RKO (cell line): ENCODE data around the gene MAU2.
A peak's percentile ranks its signal among the peaks of the same experiment; 100 is the strongest.

Experiments used
- DNase-seq: peaks from one replicate; pipeline ENCODE4 v3.0.0-alpha.2; 2016; ENCODE audit warnings: low spot score

The MAU2 gene

GRCh38 chr19:19308373-19308772 is 12.3 kb upstream of the MAU2 start:
- DNase-seq: no peak

- DNase-seq: no peak
These were observed 5.2 kb upstream of the MAU2 start for GRCh38 chr19:19315444-19315843.

GRCh38 chr19:19316082-19316481 is 4.5 kb upstream of the MAU2 start:
- DNase-seq: no peak

GRCh38 chr19:19319732-19320360 is 783 bp upstream of the MAU2 start:
- peak; percentile 34 for DNase-seq

- DNase-seq: peak; percentile 38
These were observed 530 bp downstream of the MAU2 start for GRCh38 chr19:19321141-19321577.

- no peak for DNase-seq
These were observed 3.6 kb downstream of the MAU2 start for GRCh38 chr19:19324059-19324770.

GRCh38 chr19:19327672-19328071 is 7.0 kb downstream of the MAU2 start:
- no peak for DNase-seq

DNA sequence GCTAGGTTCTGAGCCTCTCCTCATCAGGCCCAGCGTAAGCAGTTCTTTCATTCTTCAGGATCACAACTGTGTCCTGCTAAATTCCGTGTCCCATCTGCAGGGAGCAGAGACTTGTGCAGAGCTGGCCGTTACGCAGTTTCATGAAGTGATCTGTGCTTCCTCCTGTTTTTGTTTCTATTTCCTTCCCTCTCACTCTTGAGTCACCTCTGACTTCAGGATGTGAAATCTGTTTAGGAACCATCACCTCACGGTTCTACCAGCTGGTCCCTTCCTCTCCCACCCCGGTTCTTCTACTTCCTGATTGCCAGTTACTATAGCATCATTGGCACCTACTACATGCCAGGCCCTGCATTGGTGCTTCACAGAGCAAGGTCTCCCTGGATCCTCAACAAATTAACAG is 8.5 kb downstream of the MAU2 start:
- no peak for DNase-seq

DNA sequence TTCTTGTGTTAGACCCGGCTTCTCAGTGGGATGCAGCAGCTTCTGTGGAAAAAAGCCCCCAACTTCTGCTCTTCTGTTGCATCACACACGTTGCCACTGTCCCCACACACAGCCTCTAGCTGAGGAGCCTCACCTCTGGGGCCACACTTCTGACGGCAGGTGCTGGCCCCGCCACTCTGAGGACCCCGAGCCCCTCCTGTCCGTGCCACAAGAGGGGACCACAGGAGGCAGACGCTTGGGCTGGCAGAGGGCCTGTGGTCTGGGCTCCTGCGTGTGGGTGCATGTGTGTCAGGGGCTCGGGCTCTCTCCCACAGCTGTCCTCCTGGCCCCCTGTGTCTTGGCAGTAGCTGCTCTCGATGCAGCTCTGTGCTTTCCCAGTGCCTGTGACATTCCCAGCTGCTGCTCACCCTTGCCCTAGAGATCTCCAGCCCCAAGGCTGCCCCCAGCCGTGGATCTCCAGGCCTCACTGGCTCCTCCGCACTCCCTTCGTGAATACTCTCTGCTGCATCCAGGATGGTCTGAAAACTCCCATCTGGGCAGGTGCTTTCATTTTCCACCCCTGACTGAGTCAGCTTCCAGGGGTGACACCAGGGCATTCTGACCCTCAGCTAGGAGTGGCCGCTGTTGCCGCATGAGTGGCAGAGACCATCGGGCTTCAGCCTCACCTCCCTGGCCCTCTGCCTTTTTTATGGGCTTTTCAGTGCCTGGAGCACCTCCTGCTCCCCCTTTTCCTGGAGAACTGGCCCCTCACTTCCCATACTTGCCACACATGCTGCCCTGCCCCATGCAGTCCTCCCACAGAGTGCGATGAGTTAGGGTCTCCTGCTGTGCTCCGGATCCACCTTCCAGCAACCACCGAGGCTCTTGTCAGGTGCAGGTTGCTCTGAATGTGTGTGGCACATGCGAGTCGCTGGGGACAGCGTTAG is 13.7 kb downstream of the MAU2 start:
- DNase-seq: no peak

GRCh38 chr19:19334989-19335344 is 14.3 kb downstream of the MAU2 start:
- DNase-seq: no peak

- no peak for DNase-seq
These were observed 15.0 kb downstream of the MAU2 start for GRCh38 chr19:19335408-19336158.

DNA sequence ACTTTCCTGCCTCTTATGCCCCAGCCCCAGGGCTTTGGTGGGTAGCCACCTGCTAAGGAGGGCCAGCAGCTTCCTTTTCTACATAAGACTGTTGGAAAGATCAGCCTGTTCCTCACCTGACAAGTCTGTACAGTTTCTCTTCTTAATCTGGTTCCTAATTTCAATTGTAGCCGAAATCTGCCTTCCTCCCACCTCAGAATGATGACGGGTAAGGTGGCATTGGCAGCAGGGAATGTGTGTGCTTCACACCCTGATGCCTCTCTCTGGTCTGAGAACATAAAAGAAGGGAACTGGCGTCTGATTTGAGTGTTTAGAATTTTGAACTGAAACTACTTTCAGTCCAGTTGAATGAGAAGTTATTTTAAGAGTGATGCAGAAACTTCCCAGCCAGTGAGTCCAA is 16.0 kb downstream of the MAU2 start:
- DNase-seq: no peak

GRCh38 chr19:19337120-19337519 is 16.5 kb downstream of the MAU2 start:
- DNase-seq: no peak

- DNase-seq: no peak
These were observed 17.5 kb downstream of the MAU2 start for GRCh38 chr19:19338082-19338481.

DNA sequence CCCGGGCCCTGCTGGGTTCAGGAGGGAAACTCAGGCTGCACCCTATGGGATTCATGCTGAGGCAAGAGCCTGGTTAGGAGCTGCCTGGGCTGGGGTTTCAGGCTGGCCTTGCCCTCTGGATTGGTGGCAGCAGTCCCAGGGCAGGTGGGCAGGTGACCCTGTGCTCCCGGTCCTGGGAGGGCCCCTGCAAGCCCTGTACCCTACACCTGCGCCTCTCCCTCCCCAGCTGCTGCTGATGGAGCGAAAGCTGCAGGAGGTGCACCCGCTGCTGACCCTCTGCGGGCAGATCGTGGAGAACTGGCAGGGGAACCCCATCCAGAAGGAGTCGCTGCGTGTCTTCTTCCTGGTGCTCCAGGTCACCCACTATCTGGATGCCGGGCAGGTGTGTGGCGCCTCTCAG is 20.4 kb downstream of the MAU2 start:
- DNase-seq: no peak

GRCh38 chr19:19342086-19343015 is 21.7 kb downstream of the MAU2 start:
- DNase-seq: peak; percentile 40

GRCh38 chr19:19343016-19343362 is 22.4 kb downstream of the MAU2 start:
- DNase-seq: no peak

DNA sequence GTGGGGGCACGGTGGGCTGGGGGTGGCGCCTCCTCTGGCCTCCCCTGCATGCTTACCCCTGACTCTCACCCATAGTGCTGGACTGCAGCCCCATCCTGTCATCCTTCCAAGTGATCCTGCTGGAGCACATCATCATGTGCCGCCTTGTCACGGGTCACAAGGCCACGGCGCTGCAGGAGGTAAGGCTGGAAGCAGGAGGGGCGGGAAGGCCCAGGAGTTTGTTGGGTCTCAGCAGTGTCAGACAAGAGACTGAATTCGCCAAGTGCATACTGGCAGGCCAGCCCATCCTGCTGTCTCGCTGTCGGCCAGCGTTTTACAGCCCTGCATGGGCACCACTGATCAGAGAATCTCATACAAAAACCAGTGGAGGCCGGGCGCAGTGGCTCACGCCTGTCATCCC is 23.1 kb downstream of the MAU2 start:
- no peak for DNase-seq

GRCh38 chr19:19345232-19345631 is 24.6 kb downstream of the MAU2 start:
- DNase-seq: no peak

DNA sequence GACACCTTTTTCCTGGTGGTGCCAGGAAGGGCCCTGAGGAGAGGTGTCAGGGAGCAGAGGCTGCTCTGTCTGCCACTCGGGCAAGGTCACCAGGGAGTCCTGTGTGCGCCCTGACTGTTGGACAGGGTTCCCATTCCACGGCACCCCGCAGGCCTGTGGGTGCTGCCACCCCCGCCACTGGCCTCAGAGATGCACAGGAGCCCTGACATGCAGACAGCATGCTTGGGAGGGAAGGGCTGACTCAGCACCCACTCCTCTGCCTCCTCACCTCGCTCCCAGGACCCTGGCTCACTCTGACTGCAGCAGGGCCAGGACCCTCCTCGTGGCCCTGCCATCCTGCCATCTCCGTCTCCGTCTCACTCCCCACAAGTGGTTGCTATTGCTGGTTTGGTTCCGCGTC is 25.3 kb downstream of the MAU2 start:
- no peak for DNase-seq
